ENCODE measurements around the gene PTPN18.

PTPN18 gene

GRCh38 chr2:130370490-130370889, 14.6 kb downstream of the PTPN18 start:
- Histone ChIP-seq H3K27ac (peak overlapping the region in 1 of 2 donors; percentile 94), H3K4me3 (no peak overlapping the region)
- no peak for TF ChIP-seq CTCF (IDR thresholded peaks at IDR 0.05)
- no peak for DNase-seq (ENCODE audit: low spot score)

- H3K4me3 ChIP-seq, result peak overlapping the region; percentile 80
- DNase-seq (ENCODE audit: low spot score), result no peak
- TF ChIP-seq CTCF (IDR thresholded peaks at IDR 0.05), result no peak
- peak overlapping the region; percentile 59 to 94 for H3K27ac ChIP-seq
Measured at GRCh38 chr2:130371723-130372054, 15.8 kb downstream of the PTPN18 start.

- TF ChIP-seq CTCF (IDR thresholded peaks at IDR 0.05), result peak; percentile 78
- DNase-seq (ENCODE audit: low spot score), result peak; percentile 94
- H3K27ac ChIP-seq, result peak overlapping the region; percentile 59 to 94
- peak overlapping the region; percentile 80 for H3K4me3 ChIP-seq
Measured at GRCh38 chr2:130372055-130372832, 16.4 kb downstream of the PTPN18 start.

GRCh38 chr2:130372833-130373807, 17.3 kb downstream of the PTPN18 start:
- peak overlapping the region; percentile 80 for H3K4me3 ChIP-seq
- peak overlapping the region; percentile 59 to 94 for H3K27ac ChIP-seq
- TF ChIP-seq CTCF (IDR thresholded peaks at IDR 0.05), result peak; percentile 25
- DNase-seq (ENCODE audit: low spot score), result no peak

- no peak for DNase-seq (ENCODE audit: low spot score)
- peak overlapping the region in 1 of 2 donors; percentile 94 for H3K27ac ChIP-seq
- no peak for TF ChIP-seq CTCF (IDR thresholded peaks at IDR 0.05)
- peak overlapping the region; percentile 80 for H3K4me3 ChIP-seq
Measured at GRCh38 chr2:130373808-130374365, 18.0 kb downstream of the PTPN18 start.

GRCh38 chr2:130374587-130375290, 18.9 kb downstream of the PTPN18 start:
- H3K4me3 ChIP-seq, result peak overlapping the region; percentile 0
- peak overlapping the region in 1 of 2 donors; percentile 20 for H3K27ac ChIP-seq
- TF ChIP-seq CTCF (IDR thresholded peaks at IDR 0.05), result no peak
- DNase-seq (ENCODE audit: low spot score), result no peak
